ENCODE data around the gene SOX1.

Gene SOX1

GRCh38 chr13:112111239-112111857, 44.4 kb downstream of the SOX1 start:
- no peaks in the 10 kb centered on the region for H3K9me3 ChIP-seq (ENCODE audit: severe bottlenecking)
- H3K27ac ChIP-seq (ENCODE audit: poor library complexity, severe bottlenecking), result no peak overlapping the region
- no peak for TF ChIP-seq CTCF (IDR thresholded peaks at IDR 0.05; ENCODE audit: poor library complexity, severe bottlenecking)
- H3K4me3 ChIP-seq (ENCODE audit: severe bottlenecking), result no peak overlapping the region
- ATAC-seq (ENCODE audit: low read depth) (no peak), DNase-seq (ENCODE audit: low spot score) (no peak)
- no peaks in the 10 kb centered on the region for H3K4me1 ChIP-seq (ENCODE audit: insufficient read depth, poor library complexity, severe bottlenecking)
- H3K36me3 ChIP-seq (ENCODE audit: low read depth), result no peaks in the 10 kb centered on the region
- peaks cover 66% of the 10 kb centered on the region for H3K27me3 ChIP-seq (ENCODE audit: insufficient read depth, poor library complexity, severe bottlenecking)

GRCh38 chr13:112112534-112113276, 45.8 kb downstream of the SOX1 start:
- DNase-seq (ENCODE audit: low spot score) (no peak), ATAC-seq (ENCODE audit: low read depth) (no peak)
- Histone ChIP-seq H3K27me3 (ENCODE audit: insufficient read depth, poor library complexity, severe bottlenecking) (peaks cover 53% of the 10 kb centered on the region), H3K36me3 (ENCODE audit: low read depth) (no peaks in the 10 kb centered on the region), H3K9me3 (ENCODE audit: severe bottlenecking) (no peaks in the 10 kb centered on the region), H3K4me1 (ENCODE audit: insufficient read depth, poor library complexity, severe bottlenecking) (no peaks in the 10 kb centered on the region), H3K27ac (ENCODE audit: poor library complexity, severe bottlenecking) (no peak overlapping the region), H3K4me3 (ENCODE audit: severe bottlenecking) (no peak overlapping the region)
- no peak for TF ChIP-seq CTCF (IDR thresholded peaks at IDR 0.05; ENCODE audit: poor library complexity, severe bottlenecking)

- no peak for ATAC-seq (ENCODE audit: low read depth)
- TF ChIP-seq CTCF (IDR thresholded peaks at IDR 0.05; ENCODE audit: poor library complexity, severe bottlenecking), result no peak
- H3K4me1 ChIP-seq (ENCODE audit: insufficient read depth, poor library complexity, severe bottlenecking), result no peaks in the 10 kb centered on the region
- H3K4me3 ChIP-seq (ENCODE audit: severe bottlenecking), result no peak overlapping the region
- H3K36me3 ChIP-seq (ENCODE audit: low read depth), result no peaks in the 10 kb centered on the region
- H3K27me3 ChIP-seq (ENCODE audit: insufficient read depth, poor library complexity, severe bottlenecking), result peaks cover 52% of the 10 kb centered on the region
- no peaks in the 10 kb centered on the region for H3K9me3 ChIP-seq (ENCODE audit: severe bottlenecking)
- no peak overlapping the region for H3K27ac ChIP-seq (ENCODE audit: poor library complexity, severe bottlenecking)
- no peak for DNase-seq (ENCODE audit: low spot score)
These were observed 46.4 kb downstream of the SOX1 start for GRCh38 chr13:112113348-112113747.

GRCh38 chr13:112113851-112114250, 46.9 kb downstream of the SOX1 start:
- no peak overlapping the region for H3K4me3 ChIP-seq (ENCODE audit: severe bottlenecking)
- no peaks in the 10 kb centered on the region for H3K9me3 ChIP-seq (ENCODE audit: severe bottlenecking)
- H3K36me3 ChIP-seq (ENCODE audit: low read depth), result no peaks in the 10 kb centered on the region
- no peaks in the 10 kb centered on the region for H3K4me1 ChIP-seq (ENCODE audit: insufficient read depth, poor library complexity, severe bottlenecking)
- DNase-seq (ENCODE audit: low spot score) (no peak), ATAC-seq (ENCODE audit: low read depth) (0 out of 3 replicates have a peak, but pooled peaks have one; percentile 23)
- no peak for TF ChIP-seq CTCF (IDR thresholded peaks at IDR 0.05; ENCODE audit: poor library complexity, severe bottlenecking)
- H3K27me3 ChIP-seq (ENCODE audit: insufficient read depth, poor library complexity, severe bottlenecking), result peaks cover 47% of the 10 kb centered on the region
- no peak overlapping the region for H3K27ac ChIP-seq (ENCODE audit: poor library complexity, severe bottlenecking)

- no peaks in the 10 kb centered on the region for H3K36me3 ChIP-seq (ENCODE audit: low read depth)
- H3K9me3 ChIP-seq (ENCODE audit: severe bottlenecking), result no peaks in the 10 kb centered on the region
- DNase-seq (ENCODE audit: low spot score) (no peak), ATAC-seq (ENCODE audit: low read depth) (no peak)
- no peak overlapping the region for H3K4me3 ChIP-seq (ENCODE audit: severe bottlenecking)
- H3K27ac ChIP-seq (ENCODE audit: poor library complexity, severe bottlenecking), result no peak overlapping the region
- no peaks in the 10 kb centered on the region for H3K4me1 ChIP-seq (ENCODE audit: insufficient read depth, poor library complexity, severe bottlenecking)
- no peak for TF ChIP-seq CTCF (IDR thresholded peaks at IDR 0.05; ENCODE audit: poor library complexity, severe bottlenecking)
- peaks cover 42% of the 10 kb centered on the region for H3K27me3 ChIP-seq (ENCODE audit: insufficient read depth, poor library complexity, severe bottlenecking)
These were observed 47.4 kb downstream of the SOX1 start for GRCh38 chr13:112114391-112114790.
